ENCODE data around the gene IQSEC2.

The IQSEC2 gene

DNA sequence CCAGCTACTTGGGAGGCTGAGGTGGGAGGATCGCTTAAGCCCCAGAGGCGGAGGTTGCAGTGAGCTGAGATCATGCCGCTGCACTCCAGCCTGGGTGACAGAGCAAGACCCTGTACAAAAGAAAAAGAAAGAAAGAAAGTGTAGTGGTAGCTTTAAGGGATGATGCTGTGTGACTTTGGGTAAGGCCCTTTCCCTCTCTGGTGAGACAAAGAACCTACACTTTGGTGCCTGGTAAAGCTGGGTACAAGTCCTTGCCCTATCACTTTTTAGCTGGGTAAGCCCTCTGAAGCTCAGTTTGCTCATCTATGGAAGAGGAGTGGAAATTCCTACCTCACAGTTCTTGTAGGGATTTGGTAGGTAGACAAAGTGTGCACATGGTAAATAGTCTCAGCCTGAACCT lies 1.7 kb upstream of the IQSEC2 start:
- no peak overlapping the region for H3K4me2 ChIP-seq (ENCODE audit: low read length)
- TF ChIP-seq EZH2 (IDR thresholded peaks at IDR 0.05; ENCODE audit: borderline replicate concordance, low read length) = no peak
- TF ChIP-seq CTCF (IDR thresholded peaks at IDR 0.05; ENCODE audit: low read length) = no peak
- H3K9me2 ChIP-seq (ENCODE audit: low read depth, low read length) = no peaks in the 10 kb centered on the region
- H3K36me3 ChIP-seq (ENCODE audit: insufficient read depth, low read length) = no peaks in the 10 kb centered on the region
- H3K4me3 ChIP-seq (ENCODE audit: low read depth, low read length, poor library complexity, severe bottlenecking) = no peak overlapping the region
- no peak overlapping the region for H3K9ac ChIP-seq (ENCODE audit: low read length)
- H3F3A ChIP-seq (ENCODE audit: insufficient read depth, low read length) = no peaks in the 10 kb centered on the region
- peaks cover 12% of the 10 kb centered on the region for H3K4me1 ChIP-seq (ENCODE audit: insufficient read depth, low read length, severe bottlenecking)
- H3K9me3 ChIP-seq (ENCODE audit: low read length) = no peaks in the 10 kb centered on the region
- H2AFZ ChIP-seq (ENCODE audit: low read length) = no peak overlapping the region
- H3K27ac ChIP-seq (ENCODE audit: low read depth, low read length, poor library complexity, severe bottlenecking) = no peak overlapping the region
- H4K20me1 ChIP-seq (ENCODE audit: insufficient read depth, low read length) = no peaks in the 10 kb centered on the region
- no peaks in the 10 kb centered on the region for H3K79me2 ChIP-seq (ENCODE audit: insufficient read depth, low read length)
- H3K27me3 ChIP-seq (ENCODE audit: insufficient read depth, low read length) = no peaks in the 10 kb centered on the region

DNA sequence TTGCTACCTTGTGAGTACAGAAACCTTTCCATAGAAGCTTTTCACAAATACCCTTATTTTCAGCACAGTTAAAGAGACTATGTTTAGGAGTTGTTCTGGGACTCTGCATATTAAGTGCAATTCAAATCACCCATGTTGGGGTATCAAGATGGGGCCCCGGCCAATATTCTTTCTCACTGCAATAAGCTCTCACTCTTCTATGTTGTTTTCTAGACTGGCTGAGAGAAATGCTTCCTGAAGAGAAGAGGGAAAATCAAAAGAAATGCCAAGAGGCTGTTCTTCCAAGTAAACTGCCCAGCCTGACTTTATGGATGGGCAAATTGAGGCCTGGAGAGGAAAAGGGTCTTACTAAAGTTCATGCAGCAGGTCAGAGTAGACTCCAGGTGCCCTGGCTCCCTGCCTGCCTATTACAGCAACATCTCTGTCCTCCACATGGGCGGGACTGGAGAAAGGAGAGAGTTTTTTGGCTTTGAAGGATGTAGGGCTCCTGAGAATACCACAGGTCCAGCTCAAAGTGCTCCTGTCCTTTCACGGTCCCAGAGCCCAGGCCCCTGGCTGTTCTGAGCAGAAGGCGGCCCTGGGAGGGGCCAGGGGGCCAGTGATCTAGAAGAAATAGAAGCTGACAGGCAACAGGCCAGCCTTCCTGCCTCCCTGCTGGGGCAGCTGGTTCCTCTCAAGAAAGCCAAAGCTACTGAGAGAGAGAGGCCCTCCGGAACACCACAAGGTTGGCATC lies 745 bp upstream of the IQSEC2 start:
- Histone ChIP-seq H2AFZ (ENCODE audit: low read length) (no peak overlapping the region), H3K27me3 (ENCODE audit: insufficient read depth, low read length) (no peaks in the 10 kb centered on the region), H3K79me2 (ENCODE audit: insufficient read depth, low read length) (no peaks in the 10 kb centered on the region), H3K4me1 (ENCODE audit: insufficient read depth, low read length, severe bottlenecking) (peaks cover 2% of the 10 kb centered on the region), H3K4me2 (ENCODE audit: low read length) (no peak overlapping the region), H3K9ac (ENCODE audit: low read length) (no peak overlapping the region), H3K4me3 (ENCODE audit: low read depth, low read length, poor library complexity, severe bottlenecking) (no peak overlapping the region), H4K20me1 (ENCODE audit: insufficient read depth, low read length) (no peaks in the 10 kb centered on the region), H3K36me3 (ENCODE audit: insufficient read depth, low read length) (no peaks in the 10 kb centered on the region), H3F3A (ENCODE audit: insufficient read depth, low read length) (no peaks in the 10 kb centered on the region), H3K27ac (ENCODE audit: low read depth, low read length, poor library complexity, severe bottlenecking) (no peak overlapping the region), H3K9me3 (ENCODE audit: low read length) (no peaks in the 10 kb centered on the region), H3K9me2 (ENCODE audit: low read depth, low read length) (no peaks in the 10 kb centered on the region)
- TF ChIP-seq CTCF (IDR thresholded peaks at IDR 0.05; ENCODE audit: low read length) = no peak
- no peak for TF ChIP-seq EZH2 (IDR thresholded peaks at IDR 0.05; ENCODE audit: borderline replicate concordance, low read length)

- H4K20me1 ChIP-seq (ENCODE audit: insufficient read depth, low read length) = no peaks in the 10 kb centered on the region
- no peaks in the 10 kb centered on the region for H3F3A ChIP-seq (ENCODE audit: insufficient read depth, low read length)
- H3K27me3 ChIP-seq (ENCODE audit: insufficient read depth, low read length) = no peaks in the 10 kb centered on the region
- no peak overlapping the region for H3K27ac ChIP-seq (ENCODE audit: low read depth, low read length, poor library complexity, severe bottlenecking)
- H3K4me3 ChIP-seq (ENCODE audit: low read depth, low read length, poor library complexity, severe bottlenecking) = no peak overlapping the region
- H3K4me1 ChIP-seq (ENCODE audit: insufficient read depth, low read length, severe bottlenecking) = no peaks in the 10 kb centered on the region
- H2AFZ ChIP-seq (ENCODE audit: low read length) = no peak overlapping the region
- H3K9ac ChIP-seq (ENCODE audit: low read length) = no peak overlapping the region
- no peak overlapping the region for H3K4me2 ChIP-seq (ENCODE audit: low read length)
- H3K79me2 ChIP-seq (ENCODE audit: insufficient read depth, low read length) = no peaks in the 10 kb centered on the region
- no peaks in the 10 kb centered on the region for H3K9me3 ChIP-seq (ENCODE audit: low read length)
- H3K9me2 ChIP-seq (ENCODE audit: low read depth, low read length) = no peaks in the 10 kb centered on the region
- H3K36me3 ChIP-seq (ENCODE audit: insufficient read depth, low read length) = no peaks in the 10 kb centered on the region
- no peak for TF ChIP-seq CTCF (IDR thresholded peaks at IDR 0.05; ENCODE audit: low read length)
- no peak for TF ChIP-seq EZH2 (IDR thresholded peaks at IDR 0.05; ENCODE audit: borderline replicate concordance, low read length)
Measured at GRCh38 chrX:53280331-53281320, 758 bp downstream of the IQSEC2 start.

All from OCI-LY1 (cell line).